HG03095 (cell line): Measurements from ENCODE around the gene CEACAM5.

Experiments
- ATAC-seq: cut with Tn5 transposase; IDR thresholded peaks from one replicate; pipeline ENCODE4 v1.9.1; 2021; ENCODE audit warnings: moderate library complexity; ENCODE audit not compliant: unreplicated experiment

Gene CEACAM5

GRCh38 chr19:41708481-41708880, at the start of gene CEACAM5:
CEACAM5 (plus strand) TSS chr19:41708626; CDS start chr19:41708732, 106 bp downstream.
- no peak for ATAC-seq

GRCh38 chr19:41666075-41666474, 42.4 kb upstream of the CEACAM5 start:
- ATAC-seq, result no peak

- no peak for ATAC-seq
Measured at GRCh38 chr19:41668315-41668714, 40.1 kb upstream of the CEACAM5 start.

GRCh38 chr19:41670755-41671154, 37.7 kb upstream of the CEACAM5 start:
- no peak for ATAC-seq

- no peak for ATAC-seq
Measured at GRCh38 chr19:41671486-41671885, 36.9 kb upstream of the CEACAM5 start.

- no peak for ATAC-seq
Measured at GRCh38 chr19:41682437-41682836, 26.0 kb upstream of the CEACAM5 start.

- no peak for ATAC-seq
Measured at GRCh38 chr19:41687419-41687818, 21.0 kb upstream of the CEACAM5 start.

GRCh38 chr19:41688098-41688497, 20.3 kb upstream of the CEACAM5 start, which contains the start of gene CEACAM7:
CEACAM7 (minus strand) TSS chr19:41688270; CDS start chr19:41688165, 105 bp downstream.
- ATAC-seq, result no peak

GRCh38 chr19:41688687-41689086, 19.7 kb upstream of the CEACAM5 start:
- no peak for ATAC-seq

GRCh38 chr19:41689993-41690800, 18.2 kb upstream of the CEACAM5 start:
- ATAC-seq, result no peak

GRCh38 chr19:41690801-41691065, 17.7 kb upstream of the CEACAM5 start:
- no peak for ATAC-seq

- no peak for ATAC-seq
Measured at GRCh38 chr19:41691268-41691970, 17.0 kb upstream of the CEACAM5 start.

- no peak for ATAC-seq
Measured at GRCh38 chr19:41694196-41694595, 14.2 kb upstream of the CEACAM5 start.

- no peak for ATAC-seq
Measured at GRCh38 chr19:41694831-41695635, 13.4 kb upstream of the CEACAM5 start.

- no peak for ATAC-seq
Measured at GRCh38 chr19:41695745-41696144, 12.7 kb upstream of the CEACAM5 start.

- no peak for ATAC-seq
Measured at GRCh38 chr19:41696402-41697197, 11.8 kb upstream of the CEACAM5 start.

GRCh38 chr19:41697198-41697855, 11.1 kb upstream of the CEACAM5 start:
- no peak for ATAC-seq

GRCh38 chr19:41698746-41699230, 9.6 kb upstream of the CEACAM5 start:
- no peak for ATAC-seq

- no peak for ATAC-seq
Measured at GRCh38 chr19:41699231-41699967, 9.0 kb upstream of the CEACAM5 start.
